Panc1 (cell line): Measurements from ENCODE around the gene NBEAL2. TPM values are rescaled to one million over a fixed set of nuclear protein-coding genes. Genes with fewer than 3 reads are reported as not detected.

Experiments used
- ATAC-seq: fragments of 200-7000 bp; cut with Tn5 transposase; 2 replicates; pipeline ENCODE4 v1.9.1; 2020; ENCODE audit warnings: mild to moderate bottlenecking, moderate library complexity
- BruUV-seq: library from RNA; stranded (reverse); fragments of 400-500 nt; replicated peaks from 2 replicates; lab custom pipeline; 2021; lab: Mats Ljungman, UMichigan
- CTCF ChIA-PET: fragments of 300-600 bp; sonication (Branson Sonifier 250); formaldehyde crosslinking; loops from one replicate; lab custom pipeline; 2022; ENCODE audit warnings: antibody characterized with exemption; lab: Charles Lee
- POLR2A ChIA-PET: fragments of 300-600 bp; sonication (Branson Sonifier 250); formaldehyde crosslinking; loops from one replicate; lab custom pipeline; 2022; ENCODE audit warnings: antibody characterized with exemption; lab: Charles Lee
- DNase-seq: peaks from one replicate; pipeline ENCODE4 v3.0.0-alpha.2; 2010; ENCODE audit warnings: low read depth, low spot score
- H3K27ac ChIP-seq: 2 replicates; pipeline ENCODE4 v1.5.1; 2011; ENCODE audit warnings: mild to moderate bottlenecking, low read length, inconsistent platforms
- H3K27me3 ChIP-seq: fragments of 200-500 bp; sonication (Bioruptor generic); 2 replicates; pipeline ENCODE4 v1.6.0; 2014; ENCODE audit warnings: low read length, inconsistent platforms; ENCODE audit not compliant: control insufficient read depth, insufficient read depth
- H3K36me3 ChIP-seq: fragments of 200-500 bp; sonication (Bioruptor generic); 2 replicates; pipeline ENCODE4 v1.5.1; 2014; ENCODE audit warnings: inconsistent platforms, mild to moderate bottlenecking, low read length, moderate library complexity; ENCODE audit not compliant: control insufficient read depth, insufficient read depth
- H3K4me1 ChIP-seq: 2 replicates; pipeline ENCODE4 v1.5.1; 2011; ENCODE audit warnings: inconsistent platforms, mild to moderate bottlenecking, low read length, moderate library complexity; ENCODE audit not compliant: control insufficient read depth, insufficient read depth
- H3K4me3 ChIP-seq, 2 experiments: 2 replicates each; pipeline ENCODE4 v1.5.1; 2011 to 2012; ENCODE audit warnings: low read depth in 2 of 2, low read length in 2 of 2, mild to moderate bottlenecking in 2 of 2, inconsistent platforms in 1 of 2, moderate library complexity in 1 of 2
- H3K9me3 ChIP-seq: fragments of 200-500 bp; sonication (Bioruptor generic); 2 replicates; pipeline ENCODE4 v1.5.1; 2014; ENCODE audit warnings: low read depth, mild to moderate bottlenecking, inconsistent platforms, low read length, moderate library complexity; ENCODE audit not compliant: control insufficient read depth, insufficient read depth
- CTCF ChIP-seq: fragments of 450-650 bp; IDR thresholded peaks from 2 replicates; pipeline ENCODE4 v1.5.1; 2017; ENCODE audit warnings: mild to moderate bottlenecking
- POLR2AphosphoS5 ChIP-seq: IDR thresholded peaks from 2 replicates; pipeline ENCODE4 v1.6.1; 2012; ENCODE audit warnings: mild to moderate bottlenecking, low read depth, low read length, moderate library complexity
- REST ChIP-seq, 2 experiments: IDR thresholded peaks; 2 replicates each; pipeline ENCODE4 v1.6.1; 2011 to 2012; ENCODE audit warnings: low read depth in 2 of 2, control low read depth in 1 of 2, low read length in 1 of 2, mild to moderate bottlenecking in 1 of 2, moderate library complexity in 1 of 2; ENCODE audit not compliant: insufficient read depth in 1 of 2
- SIN3A ChIP-seq: IDR thresholded peaks from 2 replicates; pipeline ENCODE4 v1.6.1; 2012; ENCODE audit warnings: low read depth, mild to moderate bottlenecking, low read length, moderate library complexity, borderline replicate concordance; ENCODE audit not compliant: insufficient read depth
- TCF7L2 ChIP-seq: IDR thresholded peaks from 2 replicates; pipeline ENCODE4 v1.6.1; 2011; ENCODE audit warnings: mild to moderate bottlenecking, low read depth, low read length, inconsistent platforms
- in situ Hi-C: cut with HindIII; loops from 2 replicates; pipeline ENCODE4 v1.10.0; 2016; ENCODE audit warnings: low sequenced_read_pairs, low pct_unique_long_range_greater_than_20kb
- intact Hi-C: fragments of 100-400 bp; cut with micrococcal nuclease; formaldehyde crosslinking; loops from one replicate; pipeline ENCODE4 v1.10.0; 2022; ENCODE audit not compliant: unreplicated experiment
- total RNA-seq: library from RNA; stranded (reverse); gene quantifications from one replicate; pipeline ENCODE4 v1.2.1, GENCODE V29; 2021; ENCODE audit not compliant: unreplicated experiment

Gene NBEAL2
- total RNA-seq, 1 experiment from 2014 or later: 38.8 TPM

- Histone ChIP-seq H3K27me3 (no peaks in the 10 kb centered on the region), H3K9me3 (no peaks in the 10 kb centered on the region), H3K4me3 (no peak overlapping the region), H3K4me1 (peaks cover 34% of the 10 kb centered on the region), H3K36me3 (no peaks in the 10 kb centered on the region), H3K27ac (no peak overlapping the region)
- CTCF ChIA-PET: no interaction called here
- intact Hi-C loops: no loop called here
- BruUV-seq: no TSS peak
- DNase-seq (no peak), ATAC-seq (no peak)
- in situ Hi-C loops: no loop called here
- POLR2A ChIA-PET: no interaction called here
- TF ChIP-seq TCF7L2 (no peak), CTCF (no peak), POLR2AphosphoS5 (no peak), REST (IDR thresholded peaks at IDR 0.05; ENCODE audit: insufficient read depth in 1 of 2, low read depth in 2 of 2, low read length in 1 of 2) (no peak), SIN3A (no peak)
Measured at GRCh38 chr3:46942481-46943236, 36.8 kb upstream of the NBEAL2 start.

- Histone ChIP-seq H3K27me3 (no peaks in the 10 kb centered on the region), H3K4me1 (peaks cover 43% of the 10 kb centered on the region), H3K9me3 (no peaks in the 10 kb centered on the region), H3K4me3 (no peak overlapping the region), H3K27ac (no peak overlapping the region; the same call in none of the 2 replicates), H3K36me3 (no peaks in the 10 kb centered on the region; the same call in 1 of the 2 replicates)
- CTCF ChIA-PET: no interaction called here
- ATAC-seq (peak; percentile 55), DNase-seq (no peak)
- in situ Hi-C loops (no loop called here), intact Hi-C loops (no loop called here)
- no peak for TF ChIP-seq REST (IDR thresholded peaks at IDR 0.05; ENCODE audit: insufficient read depth in 1 of 2, low read depth in 2 of 2, low read length in 1 of 2)
- TF ChIP-seq SIN3A: no peak
- no peak for TF ChIP-seq POLR2AphosphoS5
- TF ChIP-seq CTCF: no peak
- no peak for TF ChIP-seq TCF7L2
- POLR2A ChIA-PET: interaction anchor here (0.5 to 0.6 kb wide), 3 partner anchors 30 to 33 kb away, joined by 4 to 6 read pairs (median 5); no protein-coding TSS in a partner anchor
- BruUV-seq: no TSS peak
Measured at GRCh38 chr3:46943237-46944187, 36.0 kb upstream of the NBEAL2 start.
